Transverse colon (tissue), 4 donors: Measurements from ENCODE around the gene SEC24C. TPM values are rescaled to one million over a fixed set of nuclear protein-coding genes. Genes with fewer than 3 reads are reported as not detected.
A peak's percentile ranks its signal among the peaks of the same experiment; 100 is the strongest.
"Not testable (repeated sequence)": the region's sequence is repeated elsewhere in the genome, so short reads cannot be mapped to it uniquely, and the experiment has no call there.

Source experiments
- DNase-seq: peaks from one replicate; pipeline ENCODE4 v3.0.0-alpha.2; 2019
- H3K27ac ChIP-seq, 4 donors: fragments of 200-600 bp; sonication (generic); 2 replicates each; pipeline ENCODE4 v1.5.1; 2016 to 2018; ENCODE audit warnings: inconsistent platforms in 4 of 4
- H3K27me3 ChIP-seq: fragments of 200-600 bp; sonication (generic); 2 replicates; pipeline ENCODE4 v1.5.1; 2017; ENCODE audit warnings: inconsistent platforms
- H3K36me3 ChIP-seq, 4 donors: fragments of 200-600 bp; sonication (generic); 2 replicates each; pipeline ENCODE4 v1.5.1; 2017 to 2019; ENCODE audit warnings: inconsistent platforms in 4 of 4
- H3K4me1 ChIP-seq, 4 donors: fragments of 200-600 bp; sonication (generic); 2 replicates each; pipeline ENCODE4 v1.5.1; 2017 to 2020; ENCODE audit warnings: inconsistent platforms in 4 of 4
- H3K4me3 ChIP-seq, 4 donors: fragments of 200-600 bp; sonication (generic); 1 replicate in 1 of 4; 2 replicates in 3 of 4; pipeline versions ENCODE4 v1.5.1 to v1.6.1; 2017 to 2019; ENCODE audit warnings: inconsistent platforms in 4 of 4
- H3K9me3 ChIP-seq, 2 donors: fragments of 200-600 bp; sonication (generic); 2 replicates each; pipeline ENCODE4 v1.5.1; 2017 to 2019; ENCODE audit warnings: inconsistent platforms in 2 of 2
- CTCF ChIP-seq, 5 experiments: fragments of 200-600 bp in 3 of 5; fragments of 450-650 bp in 2 of 5; sonication (generic) in 3 of 5; IDR thresholded peaks; 1 replicate in 2 of 5; 2 replicates in 3 of 5; pipeline ENCODE4 v1.5.1; 2016 to 2017; ENCODE audit warnings: antibody characterized with exemption in 5 of 5, inconsistent platforms in 3 of 5, mild to moderate bottlenecking in 2 of 5, moderate library complexity in 1 of 5
- EP300 ChIP-seq: sonication (generic); formaldehyde crosslinking; IDR thresholded peaks from one replicate; pipeline ENCODE4 v1.6.1; 2017; ENCODE audit warnings: antibody characterized with exemption, low read depth
- POLR2A ChIP-seq: fragments of 450-650 bp; IDR thresholded peaks from one replicate; pipeline ENCODE4 v1.6.1; 2016; ENCODE audit warnings: antibody characterized with exemption, mild to moderate bottlenecking, moderate library complexity
- POLR2AphosphoS5 ChIP-seq, 3 donors: sonication (generic); formaldehyde crosslinking; IDR thresholded peaks; one replicate each; pipeline ENCODE4 v1.6.1; 2016; ENCODE audit warnings: antibody characterized with exemption in 3 of 3
- WGBS, 2 donors: methylation state at CpG; one replicate each; pipeline ENCODE4 v1.1.5; 2018; ENCODE audit warnings: low coverage in 1 of 2; 5-methylcytosine and 5-hydroxymethylcytosine counted together
- in situ Hi-C, 4 donors: fragments of 200-750 bp; cut with MboI; loops; one replicate each; pipeline versions ENCODE4 v1.15.0 to v1.15.1; 2017; ENCODE audit warnings: low sequenced_read_pairs in 3 of 4, low pct_ligation_motif_present in 1 of 4, low pct_unique_long_range_greater_than_20kb in 1 of 4
- intact Hi-C: fragments of 100-400 bp; cut with DNase I; formaldehyde crosslinking; loops from one replicate; pipeline ENCODE4 v1.15.1; 2023; ENCODE audit warnings: low total_unique reads
- total RNA-seq, 4 donors: library from RNA; depleted of rRNA; stranded (reverse); fragments of >200 nt; gene quantifications; one replicate each; pipeline ENCODE4 v1.1.0, GENCODE V29; 2016

The SEC24C gene
- total RNA-seq, 4 donors from 2014 or later, result 46.7 to 104 (median 80.2) TPM

GRCh38 chr10:73793456-73793855, 49.3 kb downstream of the SEC24C start:
- H3K9me3 ChIP-seq, result no peaks in the 10 kb centered on the region
- TF ChIP-seq POLR2AphosphoS5 (IDR thresholded peaks at IDR 0.05), result no peak
- TF ChIP-seq EP300, result no peak
- no peak for TF ChIP-seq CTCF (IDR thresholded peaks at IDR 0.05)
- no peak for TF ChIP-seq POLR2A
- H3K4me3 ChIP-seq, result no peak overlapping the region
- DNase-seq, result no peak
- 91% methylated on average over 5 of the region's 5 CpGs; no CpG with 5 or more reads in 1 of the 2 donors for WGBS, 2 donors
- H3K4me1 ChIP-seq, result no peaks in the 10 kb centered on the region
- in situ Hi-C loops, result no loop called here
- H3K27me3 ChIP-seq, result no peaks in the 10 kb centered on the region
- intact Hi-C loops, result no loop called here
- no peak overlapping the region for H3K27ac ChIP-seq
- peaks cover 0 to 82% (median 40%) of the 10 kb centered on the region in 4 donors for H3K36me3 ChIP-seq

- H3K4me3 ChIP-seq, H3K4me1 ChIP-seq, H3K27ac ChIP-seq, intact Hi-C loops, H3K27me3 ChIP-seq, DNase-seq, in situ Hi-C loops, H3K9me3 ChIP-seq: not testable (repeated sequence)
- WGBS, 2 donors, result 93 to 100% methylated on average over 4 to 10 of the region's 10 CpGs
- H3K36me3 ChIP-seq, result peaks cover 0 to 70% (median 34%) of the 10 kb centered on the region in 4 donors
These were observed 51.3 kb downstream of the SEC24C start for GRCh38 chr10:73795491-73795890.

- H3K9me3 ChIP-seq, DNase-seq, H3K27ac ChIP-seq, H3K4me3 ChIP-seq, H3K4me1 ChIP-seq, H3K27me3 ChIP-seq, in situ Hi-C loops, intact Hi-C loops: not testable (repeated sequence)
- peaks cover 0 to 64% (median 31%) of the 10 kb centered on the region in 4 donors for H3K36me3 ChIP-seq
- WGBS, 2 donors, result 97% methylated on average over 8 of the region's 8 CpGs; no CpG with 5 or more reads in 1 of the 2 donors
These were observed 51.9 kb downstream of the SEC24C start for GRCh38 chr10:73796035-73796434.

- H3K9me3 ChIP-seq, result no peaks in the 10 kb centered on the region
- no peaks in the 10 kb centered on the region for H3K4me1 ChIP-seq
- no peaks in the 10 kb centered on the region for H3K27me3 ChIP-seq
- H3K36me3 ChIP-seq, result peaks cover 0 to 60% (median 26%) of the 10 kb centered on the region in 4 donors
- no peak overlapping the region for H3K4me3 ChIP-seq
- WGBS, 2 donors, result 80 to 81% methylated on average over 1 to 5 of the region's 5 CpGs
- TF ChIP-seq POLR2AphosphoS5 (IDR thresholded peaks at IDR 0.05), result peak in 1 of 3 donors; percentile 16
- TF ChIP-seq CTCF (IDR thresholded peaks at IDR 0.05), result no peak
- in situ Hi-C loops (no loop called here), intact Hi-C loops (no loop called here)
- H3K27ac ChIP-seq, result no peak overlapping the region
- DNase-seq, result no peak
These were observed 52.6 kb downstream of the SEC24C start for GRCh38 chr10:73796766-73797165.

- 90 to 93% methylated on average over 2 to 14 of the region's 19 CpGs for WGBS, 2 donors
- intact Hi-C loops, result no loop called here
- in situ Hi-C loops, result no loop called here
These were observed 53.3 kb downstream of the SEC24C start for GRCh38 chr10:73797324-73798025.

More at GRCh38 chr10:73797324-73798025, 53.3 kb downstream of the SEC24C start:
- no peak overlapping the region for H3K4me3 ChIP-seq
- no peak overlapping the region for H3K27ac ChIP-seq
- no peaks in the 10 kb centered on the region for H3K4me1 ChIP-seq
- peaks cover 0 to 53% (median 25%) of the 10 kb centered on the region in 4 donors for H3K36me3 ChIP-seq
- no peak for DNase-seq
- no peaks in the 10 kb centered on the region for H3K9me3 ChIP-seq
- TF ChIP-seq CTCF (IDR thresholded peaks at IDR 0.05), result no peak
- TF ChIP-seq EP300, result no peak
- no peak for TF ChIP-seq POLR2AphosphoS5 (IDR thresholded peaks at IDR 0.05)
- no peak for TF ChIP-seq POLR2A
- H3K27me3 ChIP-seq, result no peaks in the 10 kb centered on the region
